SK-N-SH (cell line): ENCODE results near the gene B2M. TPM values are rescaled to one million over a fixed set of nuclear protein-coding genes. Genes with fewer than 3 reads are reported as not detected.
"Not testable (repeated sequence)": the region's sequence is repeated elsewhere in the genome, so short reads cannot be mapped to it uniquely, and the experiment has no call there.

Experiments used
- CTCF ChIA-PET: fragments of 300-600, 350-600 bp; formaldehyde crosslinking; extraction: SDS; loops from one replicate; lab custom pipeline; 2021; lab: Yijun Ruan, JAX
- POLR2A ChIA-PET: fragments of 350-600 bp; sonication (Branson Sonifier 250); formaldehyde crosslinking; extraction: SDS; loops from one replicate; lab custom pipeline; 2020; ENCODE audit warnings: antibody characterized with exemption, inconsistent platforms; lab: Yijun Ruan, JAX
- DNase-seq: peaks from one replicate; pipeline ENCODE4 v3.0.0; 2012
- H2AFZ ChIP-seq: fragments of 200-600 bp; sonication (generic); 2 replicates; pipeline ENCODE4 v1.8.1; 2016; ENCODE audit warnings: antibody characterized with exemption, mild to moderate bottlenecking, low read depth
- H3F3A ChIP-seq: fragments of 200-600 bp; sonication (generic); replicated peaks from 2 replicates; pipeline ENCODE3; 2016; ENCODE audit warnings: antibody characterized with exemption, mild to moderate bottlenecking; ENCODE audit not compliant: insufficient read depth
- H3K27ac ChIP-seq, 2 experiments: fragments of 200-500 bp in 1 of 2; fragments of 200-600 bp in 1 of 2; sonication (Bioruptor generic) in 1 of 2; sonication (generic), shearing (Covaris generic) in 1 of 2; 2 replicates each; pipeline versions ENCODE4 v1.5.1 to v1.6.1; 2014 to 2016; ENCODE audit warnings: low read depth in 2 of 2, inconsistent platforms in 1 of 2, low read length in 1 of 2, mild to moderate bottlenecking in 1 of 2, mixed read lengths in 1 of 2
- H3K27me3 ChIP-seq: fragments of 200-600 bp; sonication (generic), shearing (Covaris generic); 2 replicates; pipeline ENCODE4 v1.6.1; 2016; ENCODE audit warnings: mixed run types; ENCODE audit not compliant: insufficient read depth
- H3K36me3 ChIP-seq, 2 experiments: fragments of 200-500 bp in 1 of 2; fragments of 200-600 bp in 1 of 2; sonication (Bioruptor generic) in 1 of 2; sonication (generic) in 1 of 2; replicated peaks in 1 of 2; 2 replicates each; pipeline versions ENCODE3 to v1.5.1; 2014 to 2016; ENCODE audit warnings: low read length in 1 of 2, mild to moderate bottlenecking in 1 of 2; ENCODE audit not compliant: insufficient read depth in 2 of 2, control insufficient read depth in 1 of 2
- H3K4me1 ChIP-seq, 2 experiments: fragments of 200-500 bp in 1 of 2; fragments of 200-600 bp in 1 of 2; sonication (Bioruptor generic) in 1 of 2; sonication (generic), shearing (Covaris generic) in 1 of 2; 2 replicates each; pipeline versions ENCODE4 v1.5.1 to v1.6.1; 2014 to 2016; ENCODE audit warnings: low read depth in 1 of 2, low read length in 1 of 2, mixed run types in 1 of 2; ENCODE audit not compliant: insufficient read depth in 2 of 2, control insufficient read depth in 1 of 2
- H3K4me2 ChIP-seq: fragments of 200-600 bp; sonication (generic), shearing (Covaris generic); 2 replicates; pipeline ENCODE4 v1.6.1; 2017; ENCODE audit warnings: mixed run types
- H3K4me3 ChIP-seq, 2 experiments: fragments of 200-500 bp in 1 of 2; fragments of 200-600 bp in 1 of 2; sonication (Bioruptor generic) in 1 of 2; sonication (generic), shearing (Covaris generic) in 1 of 2; 2 replicates each; pipeline versions ENCODE4 v1.5.1 to v1.8.1; 2014 to 2016; ENCODE audit warnings: low read depth in 2 of 2, inconsistent platforms in 1 of 2, low read length in 1 of 2, mild to moderate bottlenecking in 1 of 2, mixed read lengths in 1 of 2, moderate library complexity in 1 of 2
- H3K79me2 ChIP-seq: fragments of 200-600 bp; sonication (generic); 2 replicates; pipeline ENCODE4 v1.8.1; 2017; ENCODE audit warnings: mild to moderate bottlenecking; ENCODE audit not compliant: insufficient read depth
- H3K9ac ChIP-seq: fragments of 200-600 bp; sonication (generic); 2 replicates; pipeline ENCODE4 v1.6.1; 2017; ENCODE audit warnings: mixed run types
- H3K9me2 ChIP-seq: fragments of 200-600 bp; sonication (generic); 2 replicates; pipeline ENCODE4 v1.6.1; 2017; ENCODE audit warnings: mixed run types
- H3K9me3 ChIP-seq: fragments of 200-600 bp; sonication (generic); 2 replicates; pipeline ENCODE4 v1.6.1; 2017; ENCODE audit warnings: mixed run types, mild to moderate bottlenecking, moderate library complexity
- H4K20me1 ChIP-seq: fragments of 200-600 bp; sonication (generic); 2 replicates; pipeline ENCODE4 v1.6.1; 2017; ENCODE audit warnings: mild to moderate bottlenecking, mixed run types; ENCODE audit not compliant: insufficient read depth
- EP300 ChIP-seq, 2 experiments: IDR thresholded peaks; 2 replicates each; pipeline versions ENCODE4 v1.4.0 to v1.6.1; 2012; ENCODE audit warnings: borderline replicate concordance in 1 of 2, low read depth in 1 of 2, low read length in 1 of 2
- FOXJ3 ChIP-seq: sonication (generic); formaldehyde crosslinking; IDR thresholded peaks from 2 replicates; pipeline ENCODE4 v1.5.1; 2020; ENCODE audit warnings: mild to moderate bottlenecking, missing genetic modification reagents
- GABPA ChIP-seq: IDR thresholded peaks from 2 replicates; pipeline ENCODE4 v1.4.0; 2012; ENCODE audit warnings: low read depth, mild to moderate bottlenecking
- GATA2 ChIP-seq: sonication (generic); formaldehyde crosslinking; IDR thresholded peaks from 2 replicates; pipeline ENCODE4 v1.5.0; 2020; ENCODE audit warnings: mild to moderate bottlenecking, missing genetic modification reagents
- IRF3 ChIP-seq: fragments of 150-350 bp; IDR thresholded peaks from 2 replicates; pipeline ENCODE4 v1.6.1; 2016; ENCODE audit warnings: mild to moderate bottlenecking, low read depth, low read length
- MXI1 ChIP-seq: IDR thresholded peaks from 2 replicates; pipeline ENCODE4 v1.6.1; 2012; ENCODE audit warnings: mild to moderate bottlenecking, low read depth, low read length, improper control_type of control experiment
- NRF1 ChIP-seq: IDR thresholded peaks from 2 replicates; pipeline ENCODE4 v1.6.1; 2012; ENCODE audit warnings: low read depth, mild to moderate bottlenecking, low read length
- POLR2AphosphoS5 ChIP-seq: IDR thresholded peaks from 2 replicates; pipeline ENCODE4 v1.6.1; 2012; ENCODE audit warnings: low read depth, low read length
- RCOR1 ChIP-seq: fragments of 150-350 bp; IDR thresholded peaks from 2 replicates; pipeline ENCODE4 v1.6.1; 2017; ENCODE audit warnings: antibody characterized with exemption, low read length
- RFX5 ChIP-seq: IDR thresholded peaks from 2 replicates; pipeline ENCODE4 v1.6.1; 2012; ENCODE audit warnings: mild to moderate bottlenecking, improper control_type of control experiment, low read length
- TCF12 ChIP-seq: IDR thresholded peaks from 2 replicates; pipeline ENCODE4 v1.4.0; 2012
- TEAD4 ChIP-seq: IDR thresholded peaks from 2 replicates; pipeline ENCODE4 v1.4.0; 2012; ENCODE audit warnings: mild to moderate bottlenecking, borderline replicate concordance; ENCODE audit not compliant: insufficient read depth
- WGBS: methylation state at CpG from one replicate; pipeline ENCODE4 v1.1.6; 2017; ENCODE audit warnings: low lambda C conversion rate; 5-methylcytosine and 5-hydroxymethylcytosine counted together
- polyA plus RNA-seq, 3 experiments: library from polyadenylated mRNA; depleted of rRNA; stranded (reverse); fragments of >200 nt; gene quantifications; 2 replicates each; pipeline ENCODE4 v1.2.3, GENCODE V29; 2012
- TF ChIP-seq, protein P1 (sequence below): fragments of 150-350 bp; IDR thresholded peaks from 2 replicates; pipeline ENCODE4 v1.6.1; 2017; ENCODE audit warnings: antibody characterized with exemption, low read length, low read depth, borderline replicate concordance

B2M gene
- polyA plus RNA-seq, 1 of the 3 experiments (the other 2 are of a cell fraction): 1,193 TPM

DNA sequence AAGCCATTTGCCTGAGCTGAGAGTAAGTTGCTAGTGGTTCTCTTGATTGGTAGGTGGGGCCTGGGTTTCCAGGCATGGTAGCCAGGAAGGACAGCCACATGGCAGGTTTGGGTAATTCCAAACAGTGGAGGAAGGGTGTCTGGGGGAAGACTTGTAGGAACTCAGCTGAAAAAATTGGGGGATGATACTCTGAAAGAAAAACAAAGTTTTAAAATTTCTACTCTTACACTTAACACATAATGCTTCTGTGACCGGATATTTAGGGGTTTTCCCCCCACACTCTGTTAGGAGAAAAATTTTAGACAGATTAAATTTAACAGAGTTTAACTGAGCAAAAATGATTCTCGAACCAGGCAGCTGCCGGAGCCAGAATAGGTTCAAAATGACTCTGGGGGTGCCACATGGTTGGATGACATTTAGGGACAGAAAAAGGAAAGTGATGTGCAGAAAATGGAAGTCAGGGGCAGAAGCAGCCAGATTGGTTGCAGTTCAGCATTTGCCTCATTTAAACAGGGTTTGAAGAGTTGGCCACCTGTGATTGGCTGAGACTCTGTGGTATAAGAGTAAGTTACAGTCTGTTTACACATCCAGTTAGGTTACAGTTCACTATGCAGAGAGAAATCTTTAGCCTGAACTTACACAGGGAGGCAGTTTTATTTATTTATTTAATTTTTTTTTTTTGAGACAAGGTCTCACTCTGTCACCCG is 8.1 kb downstream of the B2M start:
- DNase-seq: no peak
- Histone ChIP-seq H2AFZ (no peak overlapping the region), H3K4me1 (no peaks in the 10 kb centered on the region; a peak in 1 of 4 replicates), H3K9me2 (no peaks in the 10 kb centered on the region), H3K9ac (no peak overlapping the region), H3K4me3 (no peak overlapping the region), H3K79me2 (peaks cover 10% of the 10 kb centered on the region; the same call in 1 of the 2 replicates), H3K27ac (no peak overlapping the region), H3K4me2 (no peak overlapping the region), H3K36me3 (peaks cover 37 to 39% of the 10 kb centered on the region in 2 experiments), H3K27me3 (no peaks in the 10 kb centered on the region), H3K9me3 (no peaks in the 10 kb centered on the region), H3F3A (peaks cover 9% of the 10 kb centered on the region)
- WGBS: 87% methylated on average over 4 of the region's 4 CpGs
- POLR2A ChIA-PET: no interaction called here
- CTCF ChIA-PET: interaction anchor here (0.6 to 3.0 kb wide), 3 partner anchors 10 to 19 kb away, joined by 3 to 12 read pairs (median 3); no protein-coding TSS in a partner anchor
- TF ChIP-seq NRF1 (no peak), TCF12 (no peak), RFX5 (no peak), RCOR1 (no peak), GATA2 (CRISPR knock-in tag) (no peak), EP300 (IDR thresholded peaks at IDR 0.05; ENCODE audit: borderline replicate concordance in 1 of 2, low read depth in 1 of 2, low read length in 1 of 2) (no peak), MXI1 (no peak), GABPA (no peak), POLR2AphosphoS5 (no peak; the same call in 1 of the 2 replicates), IRF3 (no peak), FOXJ3 (no peak), TEAD4 (no peak)
- TF ChIP-seq, protein P1, sequence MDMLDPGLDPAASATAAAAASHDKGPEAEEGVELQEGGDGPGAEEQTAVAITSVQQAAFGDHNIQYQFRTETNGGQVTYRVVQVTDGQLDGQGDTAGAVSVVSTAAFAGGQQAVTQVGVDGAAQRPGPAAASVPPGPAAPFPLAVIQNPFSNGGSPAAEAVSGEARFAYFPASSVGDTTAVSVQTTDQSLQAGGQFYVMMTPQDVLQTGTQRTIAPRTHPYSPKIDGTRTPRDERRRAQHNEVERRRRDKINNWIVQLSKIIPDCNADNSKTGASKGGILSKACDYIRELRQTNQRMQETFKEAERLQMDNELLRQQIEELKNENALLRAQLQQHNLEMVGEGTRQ: no peak
- TF ChIP-seq, all 33 proteins: peak for 0
- H4K20me1 ChIP-seq: peaks cover 4% of the 10 kb centered on the region; the same call in 1 of the 2 replicates

DNA sequence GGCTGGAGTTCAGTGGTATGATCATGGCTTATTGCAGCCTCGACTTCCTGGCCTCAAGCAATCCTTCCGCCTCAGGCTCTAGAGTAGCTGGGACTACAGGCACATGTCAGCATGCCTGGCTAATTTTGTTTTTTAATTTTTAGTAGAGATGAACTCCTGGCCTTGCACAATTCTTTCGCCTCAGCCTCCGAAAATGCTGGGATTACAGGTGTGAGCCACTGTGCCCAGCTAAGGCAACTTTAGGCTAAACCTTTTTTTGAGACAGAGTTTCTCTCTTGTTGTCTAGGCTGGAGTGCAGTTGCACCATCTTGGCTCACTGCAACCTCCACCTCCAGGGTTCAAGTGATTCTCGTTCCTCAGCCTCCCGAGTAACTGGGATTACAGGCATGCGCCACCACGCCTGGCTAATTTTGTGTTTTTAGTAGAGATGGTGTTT is 8.7 kb downstream of the B2M start:
- DNase-seq, H3K27me3 ChIP-seq, POLR2A ChIA-PET, H3K27ac ChIP-seq, H3F3A ChIP-seq, H3K9ac ChIP-seq, H4K20me1 ChIP-seq, H2AFZ ChIP-seq, H3K4me3 ChIP-seq, H3K9me2 ChIP-seq, H3K79me2 ChIP-seq, H3K4me1 ChIP-seq, H3K9me3 ChIP-seq, H3K4me2 ChIP-seq: not testable (repeated sequence)
- H3K36me3 ChIP-seq: peaks cover 36 to 39% of the 10 kb centered on the region in 2 experiments
- CTCF ChIA-PET: interaction anchor here (3.0 kb wide), 1 partner anchor 18 kb away, joined by 12 read pairs; no protein-coding TSS in a partner anchor
- 93% methylated on average over 8 of the region's 8 CpGs for WGBS
